Fibroblast of lung (primary cell): ENCODE results near the gene STK11IP. TPM values are rescaled to one million over a fixed set of nuclear protein-coding genes. Genes with fewer than 3 reads are reported as not detected.

Experiments used
- DNase-seq, 2 donors: peaks; one replicate each; pipeline versions ENCODE4 v3.0.0 to v3.0.0-alpha.2; 2010; ENCODE audit warnings: low read depth in 2 of 2
- H2AFZ ChIP-seq: 2 replicates; pipeline ENCODE4 v1.5.1; 2012; ENCODE audit warnings: low read length, control low read depth, inconsistent platforms
- H3K27ac ChIP-seq: 2 replicates; pipeline ENCODE4 v1.5.1; 2011; ENCODE audit warnings: low read length, control low read depth; ENCODE audit not compliant: insufficient read depth
- H3K27me3 ChIP-seq: 2 replicates; pipeline ENCODE4 v1.5.1; 2011; ENCODE audit warnings: mild to moderate bottlenecking, low read length; ENCODE audit not compliant: control insufficient read depth, insufficient read depth
- H3K36me3 ChIP-seq: 2 replicates; pipeline ENCODE4 v1.5.1; 2011; ENCODE audit warnings: low read length; ENCODE audit not compliant: control insufficient read depth, insufficient read depth
- H3K4me1 ChIP-seq: 2 replicates; pipeline ENCODE4 v1.5.1; 2011; ENCODE audit warnings: low read length; ENCODE audit not compliant: control insufficient read depth, insufficient read depth; ENCODE audit errors: extremely low read depth
- H3K4me2 ChIP-seq: 2 replicates; pipeline ENCODE4 v1.5.1; 2011; ENCODE audit warnings: low read length, control low read depth; ENCODE audit not compliant: insufficient read depth; ENCODE audit errors: extremely low read depth
- H3K4me3 ChIP-seq, 4 experiments: fragments of 200-600 bp in 1 of 4; sonication (generic) in 1 of 4; replicated peaks in 1 of 4; 2 replicates each; pipeline ENCODE4 v1.5.1; 2011 to 2016; ENCODE audit warnings: low read length in 4 of 4, low read depth in 3 of 4, mild to moderate bottlenecking in 3 of 4, control low read depth in 2 of 4, inconsistent platforms in 1 of 4, mixed read lengths in 1 of 4; ENCODE audit not compliant: insufficient read depth in 1 of 4; ENCODE audit errors: control extremely low read depth in 1 of 4
- H3K79me2 ChIP-seq: 2 replicates; pipeline ENCODE4 v1.5.1; 2012; ENCODE audit warnings: mild to moderate bottlenecking, low read length, inconsistent platforms; ENCODE audit not compliant: control insufficient read depth, insufficient read depth
- H3K9ac ChIP-seq: 2 replicates; pipeline ENCODE4 v1.5.1; 2011; ENCODE audit warnings: mild to moderate bottlenecking, low read length, control low read depth; ENCODE audit not compliant: insufficient read depth
- H3K9me3 ChIP-seq: 2 replicates; pipeline ENCODE4 v1.5.1; 2012; ENCODE audit warnings: low read depth, low read length; ENCODE audit not compliant: control insufficient read depth, insufficient read depth
- H4K20me1 ChIP-seq: 2 replicates; pipeline ENCODE4 v1.5.1; 2011; ENCODE audit warnings: low read length; ENCODE audit not compliant: control insufficient read depth, insufficient read depth; ENCODE audit errors: extremely low read depth
- EZH2 ChIP-seq: IDR thresholded peaks from 2 replicates; pipeline ENCODE4 v1.5.1; 2012; ENCODE audit warnings: low read length, control low read depth, mild to moderate bottlenecking; ENCODE audit errors: missing control alignments
- polyA plus RNA-seq, 2 donors: library from polyadenylated mRNA; depleted of rRNA in 1 of 2; stranded (reverse) in 1 of 2; unstranded in 1 of 2; fragments of >200 nt; gene quantifications; 2 replicates each; pipeline ENCODE4 v1.2.1, GENCODE V29; 2011 to 2012; ENCODE audit warnings: missing spikeins in 1 of 2
- total RNA-seq: library from RNA; depleted of rRNA; stranded (reverse); fragments of >200 nt; gene quantifications from 2 replicates; pipeline ENCODE4 v1.2.1, GENCODE V29; 2014
- TF ChIP-seq, protein P1 (sequence below), 2 donors: IDR thresholded peaks in 1 of 2; conservative IDR thresholded peaks in 1 of 2; 1 replicate in 1 of 2; 2 replicates in 1 of 2; pipeline ENCODE4 v1.5.1; 2011 to 2012; ENCODE audit warnings: low read length in 2 of 2, control low read depth in 1 of 2, inconsistent platforms in 1 of 2, low read depth in 1 of 2, mild to moderate bottlenecking in 1 of 2

The STK11IP gene
- total and polyA plus RNA-seq, 2 donors (not counting 1 experiment from before 2014, with no cell fraction given), result 5.6 to 16.8 TPM

DNA sequence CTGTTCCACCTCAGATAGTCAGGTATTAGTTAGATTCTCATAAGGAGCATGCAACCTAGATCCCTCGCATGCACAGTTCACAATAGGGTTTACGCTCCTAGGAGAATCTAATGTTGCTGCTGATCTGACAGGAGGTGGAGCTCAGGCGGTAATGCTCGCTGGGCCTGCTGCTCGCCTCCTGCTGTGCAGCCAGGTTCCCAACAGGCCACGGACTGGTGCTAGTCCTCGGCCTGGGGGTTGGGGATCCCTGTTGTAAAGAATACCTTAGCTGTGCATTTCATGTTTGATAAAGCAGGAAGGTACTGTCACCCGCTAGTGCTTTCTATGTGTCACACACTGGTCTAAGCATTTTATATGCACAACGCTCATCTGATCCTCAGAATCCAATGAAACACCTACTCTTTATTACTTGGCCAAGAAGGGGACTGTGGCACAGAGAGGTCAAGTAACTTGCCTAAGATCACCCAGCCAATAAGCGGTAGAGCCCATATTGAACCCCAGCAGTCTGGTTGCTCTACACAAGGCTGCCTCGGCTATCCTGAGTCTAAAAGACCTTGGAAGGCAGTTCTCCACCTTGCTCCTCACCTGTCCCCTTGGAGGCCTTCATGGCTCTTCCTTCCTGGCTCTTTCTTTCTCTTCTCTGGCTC lies 65.6 kb downstream of the STK11IP start:
- no peak overlapping the region for H2AFZ ChIP-seq
- no peak overlapping the region for H3K4me3 ChIP-seq
- no peaks in the 10 kb centered on the region for H4K20me1 ChIP-seq
- H3K79me2 ChIP-seq, result no peaks in the 10 kb centered on the region
- H3K9ac ChIP-seq, result no peak overlapping the region
- DNase-seq, result no peak
- no peak overlapping the region for H3K27ac ChIP-seq
- H3K27me3 ChIP-seq, result peaks cover 2% of the 10 kb centered on the region
- no peaks in the 10 kb centered on the region for H3K4me1 ChIP-seq
- no peak for TF ChIP-seq EZH2
- TF ChIP-seq, protein P1, sequence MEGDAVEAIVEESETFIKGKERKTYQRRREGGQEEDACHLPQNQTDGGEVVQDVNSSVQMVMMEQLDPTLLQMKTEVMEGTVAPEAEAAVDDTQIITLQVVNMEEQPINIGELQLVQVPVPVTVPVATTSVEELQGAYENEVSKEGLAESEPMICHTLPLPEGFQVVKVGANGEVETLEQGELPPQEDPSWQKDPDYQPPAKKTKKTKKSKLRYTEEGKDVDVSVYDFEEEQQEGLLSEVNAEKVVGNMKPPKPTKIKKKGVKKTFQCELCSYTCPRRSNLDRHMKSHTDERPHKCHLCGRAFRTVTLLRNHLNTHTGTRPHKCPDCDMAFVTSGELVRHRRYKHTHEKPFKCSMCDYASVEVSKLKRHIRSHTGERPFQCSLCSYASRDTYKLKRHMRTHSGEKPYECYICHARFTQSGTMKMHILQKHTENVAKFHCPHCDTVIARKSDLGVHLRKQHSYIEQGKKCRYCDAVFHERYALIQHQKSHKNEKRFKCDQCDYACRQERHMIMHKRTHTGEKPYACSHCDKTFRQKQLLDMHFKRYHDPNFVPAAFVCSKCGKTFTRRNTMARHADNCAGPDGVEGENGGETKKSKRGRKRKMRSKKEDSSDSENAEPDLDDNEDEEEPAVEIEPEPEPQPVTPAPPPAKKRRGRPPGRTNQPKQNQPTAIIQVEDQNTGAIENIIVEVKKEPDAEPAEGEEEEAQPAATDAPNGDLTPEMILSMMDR (conservative IDR thresholded peaks at IDR 0.05 in 1 of 2, IDR thresholded peaks at IDR 0.05 in 1 of 2; ENCODE audit: low read depth in 1 of 2, low read length in 2 of 2), result no peak
- no peaks in the 10 kb centered on the region for H3K36me3 ChIP-seq
- H3K9me3 ChIP-seq, result no peaks in the 10 kb centered on the region
- H3K4me2 ChIP-seq, result no peak overlapping the region

DNA sequence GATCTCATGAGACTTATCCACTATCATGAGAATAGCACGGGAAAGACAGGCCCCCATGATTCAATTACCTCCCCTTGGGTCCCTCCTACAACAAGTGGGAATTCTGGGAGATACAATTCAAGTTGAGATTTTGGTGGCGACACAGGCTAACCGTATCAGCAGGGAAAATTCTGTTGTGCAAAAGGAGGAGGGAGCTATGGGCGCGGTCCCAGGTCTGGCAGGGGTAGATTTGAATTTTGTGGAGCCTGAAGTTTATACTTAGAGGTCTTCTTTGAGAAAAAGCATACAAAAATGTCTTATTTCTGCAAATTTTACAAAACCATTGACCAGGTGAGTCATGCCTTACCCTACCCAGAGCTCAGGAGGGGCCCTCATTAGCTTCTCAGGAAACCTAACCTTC lies 66.4 kb downstream of the STK11IP start:
- TF ChIP-seq EZH2, result no peak
- TF ChIP-seq, protein P1 (conservative IDR thresholded peaks at IDR 0.05 in 1 of 2, IDR thresholded peaks at IDR 0.05 in 1 of 2; ENCODE audit: low read depth in 1 of 2, low read length in 2 of 2), result no peak
- Histone ChIP-seq H3K36me3 (no peaks in the 10 kb centered on the region), H3K27ac (no peak overlapping the region), H3K79me2 (no peaks in the 10 kb centered on the region), H4K20me1 (no peaks in the 10 kb centered on the region), H2AFZ (no peak overlapping the region), H3K4me3 (no peak overlapping the region), H3K4me1 (no peaks in the 10 kb centered on the region), H3K9me3 (no peaks in the 10 kb centered on the region), H3K4me2 (no peak overlapping the region), H3K27me3 (peaks cover 2% of the 10 kb centered on the region), H3K9ac (no peak overlapping the region)
- DNase-seq, result no peak

DNA sequence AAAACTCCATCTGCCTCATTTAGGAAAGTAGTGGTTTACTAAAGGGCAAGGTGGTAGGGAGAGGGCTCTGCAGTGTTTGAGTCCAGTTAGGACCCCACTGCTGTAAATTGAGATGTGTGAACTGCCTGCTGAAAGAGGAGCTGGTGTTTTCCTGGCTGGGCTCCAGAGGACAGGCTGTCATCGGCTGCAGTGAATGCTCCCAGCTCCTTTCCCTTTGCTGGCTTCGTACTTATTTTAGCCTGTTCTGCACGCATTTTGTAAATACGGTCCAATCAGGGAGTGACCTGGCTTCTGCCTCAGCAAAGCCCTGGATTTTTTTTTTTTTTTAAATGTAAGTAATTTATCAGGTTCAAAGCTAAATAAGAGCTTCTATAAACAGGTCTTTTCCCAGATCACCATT lies 67.3 kb downstream of the STK11IP start:
- Histone ChIP-seq H3K27ac (no peak overlapping the region), H3K36me3 (no peaks in the 10 kb centered on the region), H3K9ac (no peak overlapping the region), H3K4me1 (no peaks in the 10 kb centered on the region), H3K4me2 (no peak overlapping the region), H3K79me2 (no peaks in the 10 kb centered on the region), H3K27me3 (peaks cover 6% of the 10 kb centered on the region), H3K9me3 (no peaks in the 10 kb centered on the region), H2AFZ (no peak overlapping the region), H4K20me1 (no peaks in the 10 kb centered on the region), H3K4me3 (no peak overlapping the region)
- DNase-seq, result peak; percentile 33 to 41
- no peak for TF ChIP-seq EZH2
- TF ChIP-seq, protein P1 (conservative IDR thresholded peaks at IDR 0.05 in 1 of 2, IDR thresholded peaks at IDR 0.05 in 1 of 2; ENCODE audit: low read depth in 1 of 2, low read length in 2 of 2), result no peak
